Liver (tissue), 3 donors: Measurements from ENCODE around the gene NDRG4.
A peak's percentile ranks its signal among the peaks of the same experiment; 100 is the strongest.

Experiments used
- CTCF ChIP-seq: fragments of 150-350 bp; IDR thresholded peaks from 2 replicates; pipeline ENCODE4 v1.5.1; 2017; ENCODE audit warnings: improper control_type of control experiment, low read depth, low read length; ENCODE audit not compliant: missing input control
- GABPA ChIP-seq, 2 donors: IDR thresholded peaks in 1 of 2; conservative IDR thresholded peaks in 1 of 2; 2 replicates each; pipeline ENCODE4 v1.6.1; 2016; ENCODE audit warnings: antibody characterized with exemption in 2 of 2, mild to moderate bottlenecking in 1 of 2, moderate library complexity in 1 of 2
- JUND ChIP-seq, 2 donors: IDR thresholded peaks; 2 replicates each; pipeline ENCODE4 v1.6.1; 2016; ENCODE audit warnings: antibody characterized with exemption in 2 of 2
- RAD21 ChIP-seq, 2 donors: IDR thresholded peaks; 2 replicates each; pipeline ENCODE4 v1.6.1; 2016; ENCODE audit warnings: antibody characterized with exemption in 2 of 2, mild to moderate bottlenecking in 2 of 2
- REST ChIP-seq: IDR thresholded peaks from 2 replicates; pipeline ENCODE4 v1.6.1; 2016; ENCODE audit warnings: antibody characterized with exemption, mild to moderate bottlenecking
- RXRA ChIP-seq, 2 donors: IDR thresholded peaks; 2 replicates each; pipeline ENCODE4 v1.6.1; 2017 to 2018; ENCODE audit warnings: antibody characterized with exemption in 2 of 2, mild to moderate bottlenecking in 1 of 2
- TAF1 ChIP-seq: conservative IDR thresholded peaks from 2 replicates; pipeline ENCODE4 v1.6.1; 2016; ENCODE audit warnings: antibody characterized with exemption, mild to moderate bottlenecking
- TF ChIP-seq, protein P1 (sequence below): IDR thresholded peaks from 2 replicates; pipeline ENCODE4 v1.6.1; 2016; ENCODE audit warnings: antibody characterized with exemption
- TF ChIP-seq, protein P2 (sequence below): IDR thresholded peaks from 2 replicates; pipeline ENCODE4 v1.6.1; 2016; ENCODE audit warnings: antibody characterized with exemption
- donor health status: healthy.
- donor health status: healthy.

DNA sequence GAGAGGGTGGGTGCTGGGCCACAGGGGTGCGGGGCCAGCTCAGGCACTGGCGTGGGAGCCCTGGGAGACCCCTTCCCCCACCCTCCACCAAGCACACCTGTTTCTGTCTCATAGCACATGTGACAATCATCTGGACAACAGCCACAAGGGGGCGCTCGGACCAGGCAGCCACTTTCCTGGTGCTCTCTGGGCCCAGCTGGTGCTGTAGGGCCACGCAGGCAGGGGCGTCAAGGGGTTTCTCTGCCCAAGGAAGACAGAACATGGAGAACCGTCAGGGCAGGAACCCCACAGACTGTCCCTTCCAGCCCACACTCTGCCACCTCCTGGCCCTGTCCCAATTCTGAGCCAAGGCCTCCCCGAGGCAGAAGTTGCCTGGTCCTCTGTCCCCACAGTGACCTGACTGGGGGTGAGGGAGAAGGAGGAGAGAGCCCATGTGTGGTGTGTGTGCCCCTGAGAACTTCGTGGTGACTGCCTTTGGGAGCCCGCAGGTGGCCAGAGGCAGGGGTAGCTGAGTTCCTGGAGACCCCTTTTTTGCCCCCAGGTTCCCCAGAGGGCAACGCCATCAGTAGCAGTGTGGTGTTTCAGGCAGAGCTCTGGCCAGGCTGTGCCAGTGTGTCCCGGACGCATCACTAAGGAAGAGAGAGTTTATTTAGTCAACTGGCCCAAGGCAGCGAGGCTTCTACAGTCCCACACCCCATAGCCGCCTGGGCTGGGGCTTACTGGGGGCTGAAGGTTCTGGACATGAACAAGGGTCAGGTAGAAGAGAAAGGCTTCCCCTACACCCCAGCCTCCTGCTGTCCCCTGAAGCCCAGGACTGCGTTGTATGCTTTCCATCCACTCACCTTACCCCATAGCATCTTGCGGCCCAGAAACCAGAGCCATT lies 12.2 kb downstream of the NDRG4 start:
- TF ChIP-seq CTCF (peak; percentile 51), RXRA (IDR thresholded peaks at IDR 0.05) (no peak), TAF1 (no peak), GABPA (IDR thresholded peaks at IDR 0.05 in 1 of 2, conservative IDR thresholded peaks at IDR 0.05 in 1 of 2) (no peak), REST (no peak), RAD21 (IDR thresholded peaks at IDR 0.05) (peak; percentile 71 to 82), JUND (IDR thresholded peaks at IDR 0.05) (no peak)
- TF ChIP-seq, protein P1, sequence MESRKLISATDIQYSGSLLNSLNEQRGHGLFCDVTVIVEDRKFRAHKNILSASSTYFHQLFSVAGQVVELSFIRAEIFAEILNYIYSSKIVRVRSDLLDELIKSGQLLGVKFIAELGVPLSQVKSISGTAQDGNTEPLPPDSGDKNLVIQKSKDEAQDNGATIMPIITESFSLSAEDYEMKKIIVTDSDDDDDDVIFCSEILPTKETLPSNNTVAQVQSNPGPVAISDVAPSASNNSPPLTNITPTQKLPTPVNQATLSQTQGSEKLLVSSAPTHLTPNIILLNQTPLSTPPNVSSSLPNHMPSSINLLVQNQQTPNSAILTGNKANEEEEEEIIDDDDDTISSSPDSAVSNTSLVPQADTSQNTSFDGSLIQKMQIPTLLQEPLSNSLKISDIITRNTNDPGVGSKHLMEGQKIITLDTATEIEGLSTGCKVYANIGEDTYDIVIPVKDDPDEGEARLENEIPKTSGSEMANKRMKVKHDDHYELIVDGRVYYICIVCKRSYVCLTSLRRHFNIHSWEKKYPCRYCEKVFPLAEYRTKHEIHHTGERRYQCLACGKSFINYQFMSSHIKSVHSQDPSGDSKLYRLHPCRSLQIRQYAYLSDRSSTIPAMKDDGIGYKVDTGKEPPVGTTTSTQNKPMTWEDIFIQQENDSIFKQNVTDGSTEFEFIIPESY, result no peak
- TF ChIP-seq, protein P2, sequence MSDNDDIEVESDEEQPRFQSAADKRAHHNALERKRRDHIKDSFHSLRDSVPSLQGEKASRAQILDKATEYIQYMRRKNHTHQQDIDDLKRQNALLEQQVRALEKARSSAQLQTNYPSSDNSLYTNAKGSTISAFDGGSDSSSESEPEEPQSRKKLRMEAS, result no peak
